OCI-LY3 (cell line): Measurements from ENCODE around the gene SDR42E1.

Source experiments
- H2AFZ ChIP-seq: fragments of 200-600, 300-600 bp; shearing (Covaris generic); 2 replicates; pipeline ENCODE4 v1.6.0; 2014; ENCODE audit warnings: antibody characterized with exemption, low read depth, low read length
- H3K27ac ChIP-seq: fragments of 200-600, 300-600 bp; sonication (generic); 2 replicates; pipeline ENCODE4 v1.5.1; 2014; ENCODE audit warnings: mild to moderate bottlenecking, low read length, moderate library complexity, mixed read lengths
- H3K27me3 ChIP-seq: fragments of 200-600, 300-600 bp; sonication (generic); 2 replicates; pipeline ENCODE4 v1.6.1; 2014; ENCODE audit warnings: low read depth, low read length, mixed read lengths
- H3K36me3 ChIP-seq: fragments of 200-600, 300-600 bp; sonication (generic); replicated peaks from 2 replicates; pipeline ENCODE3; 2014; ENCODE audit warnings: low read depth, low read length, mixed read lengths
- H3K4me1 ChIP-seq: fragments of 300-600, 200-600 bp; sonication (generic); 2 replicates; pipeline ENCODE4 v1.6.1; 2014; ENCODE audit warnings: low read length, mixed read lengths
- H3K4me2 ChIP-seq: fragments of 200-600, 300-600 bp; sonication (generic); 2 replicates; pipeline ENCODE4 v1.6.1; 2014; ENCODE audit warnings: low read length, mixed read lengths
- H3K4me3 ChIP-seq: fragments of 300-600, 200-600 bp; sonication (generic); 2 replicates; pipeline ENCODE4 v1.5.1; 2014; ENCODE audit warnings: antibody characterized with exemption, mild to moderate bottlenecking, low read length, moderate library complexity
- H3K79me2 ChIP-seq: fragments of 300-600, 200-600 bp; shearing (Covaris generic); 2 replicates; pipeline ENCODE4 v1.6.1; 2014; ENCODE audit warnings: mild to moderate bottlenecking, low read length, mixed read lengths
- H3K9ac ChIP-seq: fragments of 300-600, 200-600 bp; shearing (Covaris generic); 2 replicates; pipeline ENCODE4 v1.6.0; 2014; ENCODE audit warnings: mild to moderate bottlenecking, low read length, moderate library complexity
- H3K9me3 ChIP-seq: fragments of 200-600, 300-600 bp; shearing (Covaris generic); 2 replicates; pipeline ENCODE4 v1.6.1; 2014; ENCODE audit warnings: low read length, mixed read lengths; ENCODE audit not compliant: insufficient read depth
- H4K20me1 ChIP-seq: fragments of 200-600, 300-600 bp; sonication (generic); 2 replicates; pipeline ENCODE4 v1.6.1; 2016; ENCODE audit warnings: low read length, mixed read lengths; ENCODE audit not compliant: insufficient read depth
- CTCF ChIP-seq: fragments of 200-600, 300-600 bp; sonication (generic); IDR thresholded peaks from 2 replicates; pipeline ENCODE4 v1.5.1; 2014; ENCODE audit warnings: antibody characterized with exemption, low read length, low read depth
- EZH2phosphoT487 ChIP-seq: fragments of 200-600 bp; shearing (Covaris generic); IDR thresholded peaks from 2 replicates; pipeline ENCODE4 v1.6.1; 2018; ENCODE audit warnings: antibody characterized with exemption, mixed run types, low read depth

SDR42E1 gene

GRCh38 chr16:82002831-82003230 is 8.4 kb downstream of the SDR42E1 start:
- H3K27ac ChIP-seq = no peak overlapping the region
- H3K27me3 ChIP-seq = no peaks in the 10 kb centered on the region
- H3K4me1 ChIP-seq = no peaks in the 10 kb centered on the region
- H3K4me2 ChIP-seq = no peak overlapping the region
- TF ChIP-seq EZH2phosphoT487 (no peak), CTCF (no peak)
- no peak overlapping the region for H2AFZ ChIP-seq
- no peak overlapping the region for H3K4me3 ChIP-seq
- no peak overlapping the region for H3K9ac ChIP-seq
- no peaks in the 10 kb centered on the region for H4K20me1 ChIP-seq
- no peaks in the 10 kb centered on the region for H3K9me3 ChIP-seq
- no peaks in the 10 kb centered on the region for H3K79me2 ChIP-seq
- peaks cover 3% of the 10 kb centered on the region for H3K36me3 ChIP-seq

GRCh38 chr16:81997738-81998137 is 13.5 kb downstream of the SDR42E1 start:
- Histone ChIP-seq H4K20me1 (no peaks in the 10 kb centered on the region), H3K27me3 (no peaks in the 10 kb centered on the region), H3K4me2 (no peak overlapping the region), H3K4me3 (no peak overlapping the region), H3K36me3 (peaks cover 3% of the 10 kb centered on the region), H2AFZ (no peak overlapping the region), H3K79me2 (no peaks in the 10 kb centered on the region), H3K27ac (no peak overlapping the region), H3K9me3 (no peaks in the 10 kb centered on the region), H3K9ac (no peak overlapping the region), H3K4me1 (no peaks in the 10 kb centered on the region)
- no peak for TF ChIP-seq CTCF

- Histone ChIP-seq H3K27ac (no peak overlapping the region), H3K79me2 (no peaks in the 10 kb centered on the region), H3K27me3 (no peaks in the 10 kb centered on the region), H3K4me2 (no peak overlapping the region), H3K36me3 (peaks cover 3% of the 10 kb centered on the region), H3K9ac (no peak overlapping the region), H4K20me1 (no peaks in the 10 kb centered on the region), H2AFZ (no peak overlapping the region), H3K9me3 (no peaks in the 10 kb centered on the region), H3K4me1 (no peaks in the 10 kb centered on the region), H3K4me3 (no peak overlapping the region)
- TF ChIP-seq CTCF (0 out of 2 replicates have a peak, but pooled peaks have one; percentile 3), EZH2phosphoT487 (no peak)
Observed at GRCh38 chr16:81996664-81997509, 14.4 kb downstream of the SDR42E1 start.

GRCh38 chr16:81995651-81996050 is 15.6 kb downstream of the SDR42E1 start:
- Histone ChIP-seq H3K36me3 (peaks cover 3% of the 10 kb centered on the region), H3K27ac (no peak overlapping the region), H3K9ac (no peak overlapping the region), H3K4me3 (no peak overlapping the region), H3K4me1 (no peaks in the 10 kb centered on the region), H4K20me1 (no peaks in the 10 kb centered on the region), H2AFZ (no peak overlapping the region), H3K27me3 (no peaks in the 10 kb centered on the region), H3K4me2 (no peak overlapping the region), H3K9me3 (no peaks in the 10 kb centered on the region), H3K79me2 (no peaks in the 10 kb centered on the region)
- no peak for TF ChIP-seq CTCF
- no peak for TF ChIP-seq EZH2phosphoT487
